HG03521 (cell line): ENCODE results near the gene TYW1B.
"Not testable (repeated sequence)": the region's sequence is repeated elsewhere in the genome, so short reads cannot be mapped to it uniquely, and the experiment has no call there.

Experiments used
- ATAC-seq: cut with Tn5 transposase; IDR thresholded peaks from one replicate; pipeline ENCODE4 v1.9.1; 2021; ENCODE audit warnings: mild to moderate bottlenecking, moderate library complexity; ENCODE audit not compliant: unreplicated experiment

The TYW1B gene

GRCh38 chr7:72760602-72761001 is 67.4 kb downstream of the TYW1B start:
- ATAC-seq = no peak

GRCh38 chr7:72754312-72754711 is 73.7 kb downstream of the TYW1B start:
- ATAC-seq = no peak

GRCh38 chr7:72753781-72754180 is 74.2 kb downstream of the TYW1B start:
- ATAC-seq = no peak

- ATAC-seq = not testable (repeated sequence)
Measured at GRCh38 chr7:72753229-72753628, 74.8 kb downstream of the TYW1B start.

- ATAC-seq = no peak
Measured at GRCh38 chr7:72751978-72752377, 76.0 kb downstream of the TYW1B start.

GRCh38 chr7:72751378-72751777 is 76.6 kb downstream of the TYW1B start:
- ATAC-seq = no peak

- ATAC-seq = not testable (repeated sequence)
Measured at GRCh38 chr7:72748649-72749048, 79.4 kb downstream of the TYW1B start.

DNA sequence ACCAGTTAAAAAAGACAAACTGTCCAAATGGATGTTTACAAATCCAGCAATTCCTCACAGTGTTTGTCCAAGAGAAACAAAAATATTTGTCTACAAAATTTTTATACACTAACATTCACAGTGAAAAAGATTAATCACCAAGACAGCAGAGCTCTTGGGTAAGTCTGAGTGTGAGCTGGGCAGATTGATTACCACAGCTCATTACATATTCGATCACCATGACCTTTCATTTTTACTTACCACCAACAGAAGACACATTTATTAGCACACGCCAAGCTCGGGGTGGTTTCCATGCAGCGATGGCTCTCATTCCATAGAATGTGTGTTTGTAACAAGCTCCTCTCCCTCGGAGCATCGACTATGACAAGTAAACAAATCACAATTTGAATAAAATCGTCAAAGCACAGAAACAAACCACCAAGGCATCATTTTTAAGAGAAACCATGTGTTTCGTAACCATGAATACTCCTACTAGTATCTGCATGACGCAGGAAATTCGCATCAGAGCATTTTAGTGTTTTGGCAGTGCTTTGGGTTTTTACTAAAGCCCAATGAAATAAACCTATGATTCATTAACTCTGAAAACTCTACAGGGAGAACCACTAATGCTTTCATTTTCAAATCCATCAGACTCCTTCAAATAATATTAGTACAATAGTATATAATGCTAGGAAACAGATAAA is 83.6 kb downstream of the TYW1B start:
- not testable (repeated sequence) for ATAC-seq

GRCh38 chr7:72743801-72744200 is 84.2 kb downstream of the TYW1B start:
- not testable (repeated sequence) for ATAC-seq

- not testable (repeated sequence) for ATAC-seq
Measured at GRCh38 chr7:72739716-72740115, 88.3 kb downstream of the TYW1B start.

- ATAC-seq = not testable (repeated sequence)
Measured at GRCh38 chr7:72735855-72736254, 92.1 kb downstream of the TYW1B start.

GRCh38 chr7:72730815-72731214 is 97.2 kb downstream of the TYW1B start:
- not testable (repeated sequence) for ATAC-seq

- ATAC-seq = not testable (repeated sequence)
Measured at GRCh38 chr7:72730384-72730783, 97.6 kb downstream of the TYW1B start.

- not testable (repeated sequence) for ATAC-seq
Measured at GRCh38 chr7:72729130-72729529, 98.9 kb downstream of the TYW1B start.

DNA sequence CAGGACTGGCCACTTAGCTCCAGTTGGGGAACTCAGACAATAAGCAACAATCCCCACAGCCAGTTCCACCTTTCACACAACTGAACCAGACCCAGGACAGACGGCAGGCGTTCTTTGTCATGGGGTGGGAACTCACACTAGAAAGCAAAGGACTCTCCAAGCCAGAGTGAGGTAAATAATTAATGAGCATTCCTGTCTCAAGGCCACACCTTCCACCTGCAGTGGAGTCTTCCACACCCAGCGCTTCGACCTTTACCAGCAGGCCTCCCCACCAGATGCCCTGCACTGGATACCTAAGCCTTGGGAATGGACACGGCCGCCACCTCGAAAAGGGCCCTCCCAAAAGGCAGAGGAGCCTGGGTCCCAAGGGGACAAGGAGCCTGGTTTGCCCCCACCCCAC is 105.3 kb downstream of the TYW1B start:
- ATAC-seq = not testable (repeated sequence)

DNA sequence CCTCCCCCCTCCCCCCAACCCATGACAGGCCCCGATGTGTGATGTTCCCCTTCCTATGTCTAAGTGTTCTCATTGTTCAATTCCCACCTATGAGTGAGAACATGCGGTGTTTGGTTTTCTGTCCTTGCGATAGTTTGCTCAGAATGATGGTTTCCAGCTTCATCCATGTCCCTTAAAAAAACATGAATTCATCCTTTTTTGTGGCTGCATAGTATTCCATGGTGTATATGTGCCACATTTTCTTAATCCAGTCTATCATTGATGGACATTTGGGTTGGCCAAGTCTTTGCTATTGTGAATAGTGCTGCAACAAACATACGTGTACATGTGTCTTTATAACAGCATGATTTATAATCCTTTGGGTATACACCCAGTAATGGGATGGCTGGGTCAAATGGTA is 107.1 kb downstream of the TYW1B start:
- not testable (repeated sequence) for ATAC-seq

- ATAC-seq = not testable (repeated sequence)
Measured at GRCh38 chr7:72717252-72717774, 110.7 kb downstream of the TYW1B start.

DNA sequence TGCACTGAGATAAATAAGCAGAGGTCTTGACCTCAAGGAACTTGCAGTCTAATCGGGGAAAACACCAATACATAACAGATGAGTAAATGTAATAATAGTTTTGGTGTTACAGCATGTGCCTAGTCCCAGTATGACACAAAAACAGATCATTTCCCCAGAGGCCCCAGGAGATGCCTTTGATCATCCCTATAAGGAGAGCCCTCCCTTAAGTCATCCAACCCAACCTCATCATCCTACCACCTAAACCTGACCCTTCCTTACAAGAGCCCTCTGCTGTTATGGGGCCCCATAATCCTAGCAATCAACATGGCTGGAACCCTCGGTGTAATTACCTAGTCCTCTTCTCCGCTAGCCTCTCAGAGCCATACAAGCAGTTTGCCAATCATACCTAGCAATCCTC is 116.1 kb downstream of the TYW1B start:
- ATAC-seq = not testable (repeated sequence)

GRCh38 chr7:72710983-72711382 is 117.0 kb downstream of the TYW1B start:
- no peak for ATAC-seq

- no peak for ATAC-seq
Measured at GRCh38 chr7:72709909-72710308, 118.1 kb downstream of the TYW1B start.

DNA sequence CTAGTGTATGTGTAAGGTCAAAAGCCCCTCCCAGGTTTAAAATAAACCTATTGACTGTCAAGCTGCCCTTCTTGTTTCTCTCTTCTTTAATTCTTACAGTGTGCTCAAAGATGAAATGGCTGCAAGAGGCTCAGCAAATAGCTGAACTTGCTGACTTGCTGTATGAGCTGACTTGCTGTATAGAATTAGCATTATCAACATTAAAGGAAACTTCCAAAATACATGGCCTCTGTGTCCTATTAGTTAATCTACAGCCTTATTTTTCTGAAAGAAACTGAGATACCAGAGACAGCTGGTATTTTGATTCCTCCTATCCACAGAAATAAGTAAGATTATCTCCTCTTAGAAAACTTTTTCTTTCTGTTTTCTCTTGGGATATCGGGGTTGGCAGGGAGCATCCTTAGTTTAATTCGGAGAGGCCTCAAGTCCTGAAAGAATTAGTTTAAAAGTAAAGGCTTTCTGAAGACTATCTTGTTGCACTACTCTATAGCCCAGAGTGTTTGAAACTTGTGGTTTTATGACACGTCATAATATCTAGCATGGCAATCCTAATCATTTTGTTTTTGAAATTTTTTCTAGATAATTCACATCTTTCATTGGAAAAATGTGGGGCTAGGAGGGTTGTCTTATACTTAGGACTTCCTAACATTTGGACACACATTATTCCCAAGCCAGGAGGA is 119.5 kb downstream of the TYW1B start:
- ATAC-seq = not testable (repeated sequence)

GRCh38 chr7:72706521-72706920 is 121.5 kb downstream of the TYW1B start:
- no peak for ATAC-seq
